Mesendoderm (in vitro differentiated cells): ENCODE results near the gene MLLT6. TPM values are rescaled to one million over a fixed set of nuclear protein-coding genes. Genes with fewer than 3 reads are reported as not detected.

Source experiments
- DNase-seq: peaks from one replicate; pipeline ENCODE4 v3.0.0; 2013
- H2AK5ac ChIP-seq: 2 replicates; pipeline ENCODE4 v1.6.1; 2013; ENCODE audit warnings: low read length, inconsistent platforms
- H2BK120ac ChIP-seq: 2 replicates; pipeline ENCODE4 v1.6.1; 2013; ENCODE audit warnings: low read depth, mild to moderate bottlenecking, low read length, moderate library complexity, mixed read lengths
- H2BK15ac ChIP-seq: replicated peaks from 2 replicates; pipeline ENCODE4 v1.6.1; 2013; ENCODE audit warnings: low read depth, mild to moderate bottlenecking, moderate library complexity
- H2BK5ac ChIP-seq: 2 replicates; pipeline ENCODE4 v1.6.1; 2013; ENCODE audit warnings: low read length, inconsistent platforms
- H3K18ac ChIP-seq: 2 replicates; pipeline ENCODE4 v1.6.1; 2013; ENCODE audit warnings: mild to moderate bottlenecking, low read length, mixed read lengths
- H3K23ac ChIP-seq: one replicate; pipeline ENCODE4 v1.6.1; 2013; ENCODE audit warnings: low read length
- H3K27ac ChIP-seq: 2 replicates; pipeline ENCODE4 v1.5.1; 2013; ENCODE audit warnings: low read depth, mild to moderate bottlenecking, inconsistent platforms, low read length, moderate library complexity
- H3K27me3 ChIP-seq: 2 replicates; pipeline ENCODE4 v1.6.1; 2013; ENCODE audit warnings: low read length, control low read depth, mild to moderate bottlenecking, inconsistent platforms; ENCODE audit not compliant: insufficient read depth, poor library complexity
- H3K36me3 ChIP-seq: 2 replicates; pipeline ENCODE4 v1.6.1; 2013; ENCODE audit warnings: low read length, inconsistent platforms; ENCODE audit not compliant: control insufficient read depth, insufficient read depth
- H3K4ac ChIP-seq: one replicate; pipeline ENCODE4 v1.6.1; 2013; ENCODE audit warnings: low read depth, mild to moderate bottlenecking, low read length, moderate library complexity
- H3K4me1 ChIP-seq: 2 replicates; pipeline ENCODE4 v1.6.1; 2013; ENCODE audit warnings: low read depth, low read length, inconsistent platforms; ENCODE audit not compliant: control insufficient read depth
- H3K4me2 ChIP-seq: 2 replicates; pipeline ENCODE4 v1.6.1; 2013; ENCODE audit warnings: low read length
- H3K4me3 ChIP-seq: 2 replicates; pipeline ENCODE4 v1.5.1; 2013; ENCODE audit warnings: mild to moderate bottlenecking, low read length
- H3K56ac ChIP-seq: one replicate; pipeline ENCODE4 v1.6.1; 2013; ENCODE audit warnings: low read length
- H3K79me1 ChIP-seq: 2 replicates; pipeline ENCODE4 v1.6.1; 2013; ENCODE audit warnings: low read length, inconsistent platforms
- H3K79me2 ChIP-seq: 2 replicates; pipeline ENCODE4 v1.6.1; 2013; ENCODE audit warnings: mild to moderate bottlenecking, low read length; ENCODE audit not compliant: control insufficient read depth, insufficient read depth
- H3K9ac ChIP-seq: 2 replicates; pipeline ENCODE4 v1.6.1; 2013; ENCODE audit warnings: low read length, inconsistent platforms
- H4K5ac ChIP-seq: one replicate; pipeline ENCODE4 v1.6.1; 2013; ENCODE audit warnings: low read length
- H4K8ac ChIP-seq: one replicate; pipeline ENCODE4 v1.6.1; 2013; ENCODE audit warnings: low read depth, mild to moderate bottlenecking, control low read depth, low read length, moderate library complexity
- WGBS: extraction: QIAGEN DNeasy Blood & Tissue Kit; methylation state at CpG from one replicate; pipeline ENCODE4 v1.1.7; 2013; ENCODE audit warnings: low lambda C conversion rate, missing lambda C conversion rate; ENCODE audit not compliant: insufficient coverage; ENCODE audit errors: extremely low coverage; 5-methylcytosine and 5-hydroxymethylcytosine counted together
- polyA plus RNA-seq, 2 experiments: library from polyadenylated mRNA; stranded (reverse); fragments of 200-250 nt; gene quantifications; one replicate each; pipeline ENCODE4 v1.2.3, GENCODE V29; 2013

MLLT6 gene
- 5.4 TPM for polyA plus RNA-seq (2013, experiment 1 of 2)
- 5.4 TPM for polyA plus RNA-seq (2013, experiment 2 of 2)

DNA sequence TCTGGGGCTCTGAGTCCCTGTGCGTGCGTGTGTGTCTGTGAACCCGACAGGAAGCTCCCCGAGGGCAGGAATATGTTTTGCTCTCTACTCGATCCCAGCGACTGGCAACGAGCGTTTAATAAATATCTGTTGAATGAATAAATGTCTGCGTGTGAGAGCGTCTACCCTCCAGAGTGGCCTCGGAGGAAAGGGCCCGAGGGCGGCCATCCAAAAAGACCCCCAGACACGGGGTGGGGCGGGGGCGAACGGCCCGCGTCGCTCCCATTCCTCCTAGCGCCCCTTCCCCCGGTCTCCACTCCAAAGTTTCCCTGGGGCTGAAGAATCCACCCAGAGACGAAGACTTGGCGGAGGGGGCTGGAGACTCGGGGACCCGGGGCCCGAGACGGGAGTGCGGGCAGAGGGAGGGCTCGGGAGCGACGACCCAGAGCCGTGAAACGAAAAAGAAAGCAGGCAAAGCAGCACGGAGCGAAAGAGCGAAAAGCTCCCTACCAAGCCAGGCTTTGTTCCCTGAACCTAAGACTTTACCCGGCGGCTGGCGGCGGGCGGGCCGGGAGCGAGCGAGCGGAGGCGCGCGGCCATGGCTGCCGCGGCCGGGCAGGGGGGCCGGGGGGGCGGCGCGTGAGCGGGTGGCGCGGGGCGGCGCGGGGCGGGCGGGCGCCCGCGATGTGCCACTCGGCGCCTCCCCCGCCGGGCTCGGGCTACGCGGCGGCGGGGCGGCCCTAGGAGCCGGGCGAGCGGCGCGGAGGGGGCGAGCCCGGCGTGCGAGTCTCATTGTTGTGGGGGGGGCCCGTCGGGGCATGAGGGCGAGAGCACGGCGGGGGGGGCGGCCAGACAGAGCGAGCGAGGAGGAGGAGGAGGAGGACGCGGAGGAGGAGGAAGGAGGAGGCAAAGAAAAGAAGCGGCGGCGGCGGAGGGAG, at the start of gene MLLT6:
Gene MLLT6 (plus strand): TSS at position 668 of the 917 bp plus-strand sequence. CDS start 360 bp downstream, outside the sequence.
- peak within 1 kb of the TSS; percentile 90 for H3K56ac ChIP-seq
- peak within 1 kb of the TSS; percentile 79 for H3K27ac ChIP-seq
- H3K4ac ChIP-seq = peak within 1 kb of the TSS; percentile 70
- H2BK5ac ChIP-seq = peak within 1 kb of the TSS; percentile 79
- H3K18ac ChIP-seq = peak within 1 kb of the TSS; percentile 92
- H3K4me3 ChIP-seq = peak within 1 kb of the TSS; percentile 63
- peak within 1 kb of the TSS; percentile 47 for H2BK15ac ChIP-seq
- peak; percentile 90 for DNase-seq
- H4K8ac ChIP-seq = no peak within 1 kb of the TSS
- peaks cover 9% of the 10 kb centered on the region for H3K4me1 ChIP-seq
- no CpG with 5 or more reads among the region's 100 CpGs for WGBS
- peak within 1 kb of the TSS; percentile 99 for H3K4me2 ChIP-seq
- H4K5ac ChIP-seq = no peak within 1 kb of the TSS
- peak within 1 kb of the TSS; percentile 70 for H3K23ac ChIP-seq
- no peaks in the 10 kb centered on the region for H3K36me3 ChIP-seq
- H3K27me3 ChIP-seq = peaks cover 12% of the 10 kb centered on the region
- H2BK120ac ChIP-seq = peak within 1 kb of the TSS; percentile 63
- peak within 1 kb of the TSS; percentile 81 for H2AK5ac ChIP-seq
- H3K79me1 ChIP-seq = peaks cover 2% of the 10 kb centered on the region
- peak within 1 kb of the TSS; percentile 85 for H3K9ac ChIP-seq
- H3K79me2 ChIP-seq = no peaks in the 10 kb centered on the region

DNA sequence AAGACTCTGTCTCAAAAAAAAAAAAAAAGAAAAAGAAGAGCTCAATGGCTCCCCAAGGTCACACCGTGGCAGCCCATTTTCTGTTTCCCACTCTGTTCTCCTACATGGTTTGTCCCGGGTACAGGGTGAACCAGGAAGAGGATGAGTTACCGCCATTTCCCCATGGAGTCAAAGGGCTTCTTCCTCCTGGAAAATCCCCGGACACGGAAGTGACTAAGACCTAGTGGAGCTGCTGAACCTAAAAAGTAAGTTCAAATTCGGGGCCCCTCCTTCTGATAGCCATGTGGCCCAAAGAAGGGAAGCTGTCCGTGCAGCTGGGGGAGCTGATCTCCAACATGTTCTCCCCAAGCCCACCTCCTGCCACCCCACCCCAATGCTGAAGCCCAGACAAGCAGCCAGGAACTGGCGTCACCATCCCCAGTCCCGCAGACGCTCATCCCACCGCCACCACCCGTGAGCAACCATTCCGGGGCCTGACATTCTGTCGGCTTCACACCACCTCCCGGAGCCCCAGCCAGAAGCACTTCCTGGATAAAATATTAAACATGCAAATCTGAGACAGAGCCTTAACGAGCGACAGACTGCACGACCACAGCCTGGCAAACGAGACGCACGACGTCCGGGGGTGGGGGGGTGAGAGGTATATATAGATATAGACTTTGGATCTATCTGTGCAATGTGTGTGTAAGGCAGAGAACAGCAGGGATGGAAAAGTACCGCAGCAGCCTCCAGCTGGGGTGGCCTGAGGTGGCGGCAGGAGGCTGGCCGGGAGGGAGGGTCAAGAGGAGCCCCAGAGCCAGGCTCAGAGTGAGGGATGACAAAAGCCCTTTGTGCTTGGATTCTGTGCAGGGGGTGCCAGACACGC, 47.9 kb upstream of the MLLT6 start:
- H3K79me1 ChIP-seq = no peaks in the 10 kb centered on the region
- H3K23ac ChIP-seq = no peak overlapping the region
- no peaks in the 10 kb centered on the region for H3K36me3 ChIP-seq
- H3K4me1 ChIP-seq = no peaks in the 10 kb centered on the region
- no peak overlapping the region for H3K4me3 ChIP-seq
- H3K79me2 ChIP-seq = no peaks in the 10 kb centered on the region
- no peak overlapping the region for H3K4ac ChIP-seq
- no peak overlapping the region for H2BK5ac ChIP-seq
- no peak for DNase-seq
- no peak overlapping the region for H2BK15ac ChIP-seq
- H3K27me3 ChIP-seq = no peaks in the 10 kb centered on the region
- no peak overlapping the region for H3K18ac ChIP-seq
- WGBS = no CpG with 5 or more reads among the region's 27 CpGs
- H4K8ac ChIP-seq = no peak overlapping the region
- no peak overlapping the region for H3K9ac ChIP-seq
- H3K27ac ChIP-seq = no peak overlapping the region
- H2BK120ac ChIP-seq = no peak overlapping the region
- peak overlapping the region; percentile 37 for H3K56ac ChIP-seq
- H4K5ac ChIP-seq = no peak overlapping the region
- no peak overlapping the region for H2AK5ac ChIP-seq
- H3K4me2 ChIP-seq = no peak overlapping the region

DNA sequence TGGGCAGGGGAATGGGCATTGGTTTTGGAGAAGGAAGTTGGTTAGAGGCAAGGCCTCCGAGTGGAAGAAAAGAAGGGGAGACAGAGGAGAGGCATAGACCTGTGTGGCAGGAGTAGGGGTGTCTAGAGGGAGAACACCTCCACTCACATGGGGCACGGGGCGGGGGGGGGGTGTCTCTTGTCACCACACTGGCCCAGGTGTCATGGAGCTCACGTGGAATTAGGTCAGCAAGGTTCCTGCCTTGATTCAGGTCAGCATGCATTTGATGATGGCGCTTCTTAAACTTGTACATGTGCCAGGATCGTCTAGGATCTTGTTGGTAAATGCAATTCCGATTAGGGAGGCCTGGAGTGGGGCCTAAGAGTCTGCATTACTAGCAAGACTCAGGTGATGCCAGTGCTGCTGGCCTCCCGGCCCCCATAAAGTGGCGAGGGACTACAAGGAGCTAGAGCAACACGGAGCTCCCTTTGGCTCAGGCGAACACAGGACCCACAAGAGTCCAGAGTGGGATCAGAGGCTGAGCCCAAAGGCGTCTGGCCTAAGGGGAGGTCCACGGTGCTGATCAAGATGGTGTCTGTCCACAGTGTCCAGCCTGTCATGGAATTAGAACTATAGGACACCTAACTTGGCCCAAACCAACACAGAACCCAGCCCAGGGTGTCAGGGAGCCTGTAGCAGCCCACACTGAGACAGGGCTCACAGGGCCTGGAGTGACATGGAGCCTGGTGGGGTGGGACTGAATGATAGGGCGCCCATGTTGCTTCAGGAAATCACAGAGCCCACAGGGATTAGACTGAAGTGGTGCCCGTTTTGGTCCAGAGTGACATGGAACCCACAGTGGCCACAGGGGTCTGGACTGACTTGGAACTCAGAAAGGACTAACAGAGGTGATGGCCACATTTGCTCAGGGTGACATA, 47.0 kb upstream of the MLLT6 start:
- Histone ChIP-seq H3K79me1 (no peaks in the 10 kb centered on the region), H3K18ac (no peak overlapping the region), H3K4me3 (no peak overlapping the region), H3K79me2 (no peaks in the 10 kb centered on the region), H3K56ac (peak overlapping the region; percentile 37), H3K27me3 (no peaks in the 10 kb centered on the region), H2BK15ac (no peak overlapping the region), H3K4ac (no peak overlapping the region), H2AK5ac (no peak overlapping the region), H2BK120ac (no peak overlapping the region), H4K8ac (no peak overlapping the region), H4K5ac (no peak overlapping the region), H3K4me2 (no peak overlapping the region), H3K27ac (no peak overlapping the region), H3K4me1 (no peaks in the 10 kb centered on the region), H3K23ac (no peak overlapping the region), H3K36me3 (no peaks in the 10 kb centered on the region), H3K9ac (no peak overlapping the region), H2BK5ac (no peak overlapping the region)
- WGBS = no CpG with 5 or more reads among the region's 15 CpGs
- no peak for DNase-seq

DNA sequence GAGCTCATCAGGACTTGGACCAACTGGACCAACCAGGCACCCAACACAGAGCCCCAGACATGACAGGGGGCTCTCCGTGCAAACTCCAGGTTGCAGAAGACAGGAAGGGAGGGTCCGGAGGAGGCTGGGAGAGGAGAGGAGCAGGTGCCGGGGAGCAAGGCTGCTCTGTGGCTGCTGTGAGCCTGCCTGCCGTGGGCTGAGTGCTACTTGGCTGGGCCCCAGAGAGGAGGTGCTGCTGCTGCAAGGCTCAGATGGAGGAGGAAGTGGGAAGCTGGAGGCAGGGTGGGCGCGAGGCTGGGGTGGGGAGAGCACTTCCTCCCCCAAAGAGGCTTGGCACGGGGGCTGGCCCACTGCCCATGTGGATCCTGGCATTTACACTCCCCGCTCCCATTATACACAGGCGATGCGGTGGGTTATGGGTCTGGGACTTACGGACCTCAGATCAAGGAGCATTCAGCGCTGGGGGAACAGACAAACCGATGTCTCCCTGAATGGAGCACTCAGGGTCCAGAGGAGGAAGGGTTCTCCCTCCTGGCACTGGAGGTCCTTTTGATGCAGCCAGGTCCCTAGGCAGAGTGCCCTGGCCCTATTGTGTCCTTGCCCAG, 46.2 kb upstream of the MLLT6 start:
- H2AK5ac ChIP-seq = no peak overlapping the region
- no CpG with 5 or more reads among the region's 13 CpGs for WGBS
- no peak overlapping the region for H2BK120ac ChIP-seq
- DNase-seq = no peak
- H3K4ac ChIP-seq = no peak overlapping the region
- no peak overlapping the region for H3K27ac ChIP-seq
- no peaks in the 10 kb centered on the region for H3K27me3 ChIP-seq
- no peak overlapping the region for H4K5ac ChIP-seq
- H3K36me3 ChIP-seq = no peaks in the 10 kb centered on the region
- H3K9ac ChIP-seq = no peak overlapping the region
- no peak overlapping the region for H3K4me2 ChIP-seq
- no peaks in the 10 kb centered on the region for H3K4me1 ChIP-seq
- H3K23ac ChIP-seq = no peak overlapping the region
- H4K8ac ChIP-seq = no peak overlapping the region
- H3K4me3 ChIP-seq = no peak overlapping the region
- H3K18ac ChIP-seq = no peak overlapping the region
- H3K79me1 ChIP-seq = no peaks in the 10 kb centered on the region
- H2BK5ac ChIP-seq = no peak overlapping the region
- H3K79me2 ChIP-seq = no peaks in the 10 kb centered on the region
- no peak overlapping the region for H2BK15ac ChIP-seq
- H3K56ac ChIP-seq = no peak overlapping the region

DNA sequence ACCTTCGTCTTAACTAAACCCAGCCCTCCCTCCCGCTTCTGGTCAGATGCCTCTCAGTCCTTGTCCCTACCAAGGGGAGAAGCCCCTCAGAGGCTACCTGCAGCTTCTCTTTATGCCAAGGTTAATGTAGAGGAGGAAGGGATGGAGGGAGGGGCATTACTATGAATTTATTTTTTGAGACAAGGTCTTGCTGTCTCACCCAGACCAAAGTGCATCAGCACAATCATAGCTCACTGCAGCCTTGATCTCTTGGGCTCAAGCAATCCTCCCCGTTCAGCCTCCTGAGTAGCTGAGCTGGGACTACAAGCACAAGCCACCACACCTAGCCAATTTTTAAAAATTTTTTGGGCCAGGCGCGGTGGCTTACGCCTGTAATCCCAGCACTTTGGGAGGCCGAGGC, 45.7 kb upstream of the MLLT6 start:
- no peak overlapping the region for H3K4me3 ChIP-seq
- H2BK15ac ChIP-seq = no peak overlapping the region
- H4K8ac ChIP-seq = no peak overlapping the region
- no peak overlapping the region for H3K4me2 ChIP-seq
- no peak overlapping the region for H2AK5ac ChIP-seq
- H3K23ac ChIP-seq = no peak overlapping the region
- H3K56ac ChIP-seq = no peak overlapping the region
- H3K79me1 ChIP-seq = no peaks in the 10 kb centered on the region
- H3K4ac ChIP-seq = no peak overlapping the region
- H3K9ac ChIP-seq = no peak overlapping the region
- no peaks in the 10 kb centered on the region for H3K4me1 ChIP-seq
- H4K5ac ChIP-seq = no peak overlapping the region
- H3K27ac ChIP-seq = no peak overlapping the region
- no peaks in the 10 kb centered on the region for H3K79me2 ChIP-seq
- no peak overlapping the region for H2BK5ac ChIP-seq
- no peak overlapping the region for H2BK120ac ChIP-seq
- H3K18ac ChIP-seq = no peak overlapping the region
- H3K36me3 ChIP-seq = no peaks in the 10 kb centered on the region
- no peak for DNase-seq
- no peaks in the 10 kb centered on the region for H3K27me3 ChIP-seq
- no CpG with 5 or more reads among the region's 7 CpGs for WGBS
